Measurements from ENCODE around the gene CLEC3B.

CLEC3B gene

GRCh38 chr3:45003406-45003805, 22.7 kb upstream of the CLEC3B start:
- no peak for DNase-seq (ENCODE audit: low read depth, low spot score)

- no peak for DNase-seq (ENCODE audit: low read depth, low spot score)
Measured at GRCh38 chr3:45003859-45004258, 22.2 kb upstream of the CLEC3B start.

- no peak for DNase-seq (ENCODE audit: low read depth, low spot score)
Measured at GRCh38 chr3:45007091-45007490, 19.0 kb upstream of the CLEC3B start.

GRCh38 chr3:45008117-45008516, 18.0 kb upstream of the CLEC3B start:
- no peak for DNase-seq (ENCODE audit: low read depth, low spot score)

- DNase-seq (ENCODE audit: low read depth, low spot score) = no peak
Measured at GRCh38 chr3:45009868-45010267, 16.2 kb upstream of the CLEC3B start.

GRCh38 chr3:45010811-45011333, 15.2 kb upstream of the CLEC3B start:
- DNase-seq (ENCODE audit: low read depth, low spot score) = no peak

- no peak for DNase-seq (ENCODE audit: low read depth, low spot score)
Measured at GRCh38 chr3:45011756-45012508, 14.2 kb upstream of the CLEC3B start.

- DNase-seq (ENCODE audit: low read depth, low spot score) = no peak
Measured at GRCh38 chr3:45012577-45012976, 13.5 kb upstream of the CLEC3B start.

- DNase-seq (ENCODE audit: low read depth, low spot score) = no peak
Measured at GRCh38 chr3:45016916-45017315, 9.2 kb upstream of the CLEC3B start.

GRCh38 chr3:45017821-45018220, 8.3 kb upstream of the CLEC3B start:
- no peak for DNase-seq (ENCODE audit: low read depth, low spot score)

- DNase-seq (ENCODE audit: low read depth, low spot score) = no peak
Measured at GRCh38 chr3:45020534-45020933, 5.6 kb upstream of the CLEC3B start.

GRCh38 chr3:45021524-45022297, 4.4 kb upstream of the CLEC3B start:
- no peak for DNase-seq (ENCODE audit: low read depth, low spot score)

GRCh38 chr3:45023675-45024074, 2.4 kb upstream of the CLEC3B start:
- DNase-seq (ENCODE audit: low read depth, low spot score) = no peak

GRCh38 chr3:45024542-45025255, 1.4 kb upstream of the CLEC3B start:
- DNase-seq (ENCODE audit: low read depth, low spot score) = no peak

GRCh38 chr3:45026957-45027356, 854 bp downstream of the CLEC3B start:
- DNase-seq (ENCODE audit: low read depth, low spot score) = no peak

GRCh38 chr3:45027441-45027840, 1.3 kb downstream of the CLEC3B start:
- no peak for DNase-seq (ENCODE audit: low read depth, low spot score)

- DNase-seq (ENCODE audit: low read depth, low spot score) = no peak
Measured at GRCh38 chr3:45029216-45029615, 3.1 kb downstream of the CLEC3B start.

- no peak for DNase-seq (ENCODE audit: low read depth, low spot score)
Measured at GRCh38 chr3:45029661-45030060, 3.6 kb downstream of the CLEC3B start.

- DNase-seq (ENCODE audit: low read depth, low spot score) = no peak
Measured at GRCh38 chr3:45031531-45031930, 5.4 kb downstream of the CLEC3B start.

GRCh38 chr3:45032113-45032512, 6.0 kb downstream of the CLEC3B start:
- no peak for DNase-seq (ENCODE audit: low read depth, low spot score)

GRCh38 chr3:45033791-45034190, 7.7 kb downstream of the CLEC3B start:
- DNase-seq (ENCODE audit: low read depth, low spot score) = no peak

GRCh38 chr3:45034612-45035252, 8.6 kb downstream of the CLEC3B start:
- DNase-seq (ENCODE audit: low read depth, low spot score) = no peak
